Mesenchymal stem cell (in vitro differentiated cells and primary cell): ENCODE results near the gene HNRNPM.

Experiments used
- DNase-seq: peaks from one replicate; pipeline ENCODE4 v3.0.0-alpha.2; 2013
- H2AFZ ChIP-seq: one replicate; pipeline ENCODE4 v1.6.1; 2013; ENCODE audit warnings: low read depth, mild to moderate bottlenecking, control low read depth, inconsistent platforms, low read length, moderate library complexity
- H2AK5ac ChIP-seq: 2 replicates; pipeline ENCODE4 v1.6.1; 2013; ENCODE audit warnings: low read length, moderate library complexity, mild to moderate bottlenecking, inconsistent platforms; ENCODE audit not compliant: severe bottlenecking
- H2BK120ac ChIP-seq: one replicate; pipeline ENCODE4 v1.6.1; 2013; ENCODE audit warnings: low read depth, mild to moderate bottlenecking, inconsistent platforms, low read length, moderate library complexity
- H2BK12ac ChIP-seq, 2 experiments: one replicate each; pipeline ENCODE4 v1.6.1; 2013; ENCODE audit warnings: inconsistent platforms in 2 of 2, low read length in 2 of 2, mild to moderate bottlenecking in 2 of 2, moderate library complexity in 2 of 2, control low read depth in 1 of 2
- H2BK15ac ChIP-seq: one replicate; pipeline ENCODE4 v1.6.1; 2013; ENCODE audit warnings: mild to moderate bottlenecking, low read depth, inconsistent platforms; ENCODE audit not compliant: poor library complexity, severe bottlenecking
- H2BK5ac ChIP-seq: 2 replicates; pipeline ENCODE4 v1.6.1; 2013; ENCODE audit warnings: low read depth, mild to moderate bottlenecking, low read length, control low read depth, inconsistent platforms; ENCODE audit not compliant: poor library complexity, severe bottlenecking
- H3K14ac ChIP-seq, 2 experiments: one replicate each; pipeline ENCODE4 v1.6.1; 2013; ENCODE audit warnings: inconsistent platforms in 2 of 2, low read length in 2 of 2, control low read depth in 1 of 2, mild to moderate bottlenecking in 1 of 2, moderate library complexity in 1 of 2
- H3K18ac ChIP-seq, 2 experiments: one replicate each; pipeline ENCODE4 v1.6.1; 2013; ENCODE audit warnings: inconsistent platforms in 2 of 2, low read length in 2 of 2, control low read depth in 1 of 2, low read depth in 1 of 2, mild to moderate bottlenecking in 1 of 2
- H3K23ac ChIP-seq, 2 experiments: one replicate each; pipeline ENCODE4 v1.6.1; 2013; ENCODE audit warnings: inconsistent platforms in 2 of 2, low read length in 2 of 2, mild to moderate bottlenecking in 2 of 2, moderate library complexity in 2 of 2, control low read depth in 1 of 2
- H3K27ac ChIP-seq: 2 replicates; pipeline ENCODE4 v1.5.1; 2013; ENCODE audit warnings: mild to moderate bottlenecking, moderate library complexity, low read length, control low read depth, inconsistent platforms; ENCODE audit not compliant: poor library complexity, severe bottlenecking
- H3K27me3 ChIP-seq, 2 experiments: 2 replicates each; pipeline versions ENCODE4 v1.6.1 to v1.7.0; 2013; ENCODE audit warnings: low read length in 2 of 2, mild to moderate bottlenecking in 2 of 2, moderate library complexity in 2 of 2, control low read depth in 1 of 2, inconsistent platforms in 1 of 2; ENCODE audit not compliant: control insufficient read depth in 1 of 2, insufficient read depth in 1 of 2
- H3K36me3 ChIP-seq, 2 experiments: 2 replicates each; pipeline versions ENCODE4 v1.6.1 to v1.7.0; 2013; ENCODE audit warnings: low read length in 2 of 2, control low read depth in 1 of 2, inconsistent platforms in 1 of 2, low read depth in 1 of 2, mild to moderate bottlenecking in 1 of 2; ENCODE audit not compliant: insufficient read depth in 2 of 2, control insufficient read depth in 1 of 2
- H3K4ac ChIP-seq, 2 experiments: one replicate each; pipeline ENCODE4 v1.6.1; 2013; ENCODE audit warnings: inconsistent platforms in 2 of 2, low read length in 2 of 2, mild to moderate bottlenecking in 2 of 2, moderate library complexity in 2 of 2, control low read depth in 1 of 2, low read depth in 1 of 2
- H3K4me1 ChIP-seq: 2 replicates; pipeline ENCODE4 v1.6.1; 2013; ENCODE audit warnings: low read depth, low read length, control low read depth; ENCODE audit not compliant: control insufficient read depth, insufficient read depth
- H3K4me2 ChIP-seq: 2 replicates; pipeline ENCODE4 v1.6.1; 2013; ENCODE audit warnings: low read length, mild to moderate bottlenecking, inconsistent platforms; ENCODE audit not compliant: poor library complexity, severe bottlenecking
- H3K4me3 ChIP-seq, 2 experiments: 2 replicates each; pipeline versions ENCODE4 v1.5.1 to v1.7.0; 2013; ENCODE audit warnings: low read length in 2 of 2, mild to moderate bottlenecking in 2 of 2, control low read depth in 1 of 2, low read depth in 1 of 2; ENCODE audit not compliant: insufficient read depth in 1 of 2
- H3K79me1 ChIP-seq: replicated peaks from 2 replicates; pipeline ENCODE4 v1.6.1; 2013; ENCODE audit warnings: mild to moderate bottlenecking, control low read depth, low read length, inconsistent platforms; ENCODE audit not compliant: poor library complexity, severe bottlenecking
- H3K9ac ChIP-seq: 2 replicates; pipeline ENCODE4 v1.7.0; 2013; ENCODE audit warnings: mild to moderate bottlenecking, low read length, moderate library complexity
- H3K9me3 ChIP-seq: 2 replicates; pipeline ENCODE4 v1.7.0; 2013; ENCODE audit warnings: mild to moderate bottlenecking, low read length; ENCODE audit not compliant: control insufficient read depth
- H4K8ac ChIP-seq: one replicate; pipeline ENCODE4 v1.6.1; 2013; ENCODE audit warnings: inconsistent platforms, mild to moderate bottlenecking, low read length, moderate library complexity
- H4K91ac ChIP-seq: one replicate; pipeline ENCODE4 v1.6.1; 2013; ENCODE audit warnings: mild to moderate bottlenecking, low read length, inconsistent platforms
- WGBS: methylation state at CpG from one replicate; pipeline ENCODE4 v1.1.7; 2013; ENCODE audit warnings: mixed read lengths; 5-methylcytosine and 5-hydroxymethylcytosine counted together

HNRNPM gene

GRCh38 chr19:8476524-8476923 lies 31.7 kb downstream of the HNRNPM start:
- H2AK5ac ChIP-seq, result no peak overlapping the region
- H3K4me1 ChIP-seq, result peaks cover 4% of the 10 kb centered on the region
- 96% methylated on average over 8 of the region's 8 CpGs for WGBS
- H2BK120ac ChIP-seq, result no peak overlapping the region
- H3K27ac ChIP-seq, result no peak overlapping the region
- H3K36me3 ChIP-seq, result peaks cover 75 to 79% of the 10 kb centered on the region in 2 experiments
- peaks cover 10% of the 10 kb centered on the region for H3K79me1 ChIP-seq
- no peak overlapping the region for H3K14ac ChIP-seq
- H2BK15ac ChIP-seq, result no peak overlapping the region
- H3K9ac ChIP-seq, result no peak overlapping the region
- no peak overlapping the region for H3K4me3 ChIP-seq
- H2BK5ac ChIP-seq, result no peak overlapping the region
- no peak for DNase-seq
- no peak overlapping the region for H2AFZ ChIP-seq
- H2BK12ac ChIP-seq, result no peak overlapping the region
- H3K18ac ChIP-seq, result no peak overlapping the region
- no peak overlapping the region for H4K91ac ChIP-seq
- no peak overlapping the region for H3K4me2 ChIP-seq
- no peak overlapping the region for H3K4ac ChIP-seq
- H3K9me3 ChIP-seq, result no peaks in the 10 kb centered on the region
- H3K23ac ChIP-seq, result no peak overlapping the region
- H4K8ac ChIP-seq, result no peak overlapping the region
- no peaks in the 10 kb centered on the region for H3K27me3 ChIP-seq

GRCh38 chr19:8477889-8478288 lies 33.1 kb downstream of the HNRNPM start:
- Histone ChIP-seq H3K4me3 (no peak overlapping the region), H3K4ac (no peak overlapping the region), H2BK12ac (no peak overlapping the region), H3K9ac (no peak overlapping the region), H2AFZ (no peak overlapping the region), H3K4me1 (peaks cover 4% of the 10 kb centered on the region), H3K27me3 (no peaks in the 10 kb centered on the region), H4K91ac (no peak overlapping the region), H3K27ac (no peak overlapping the region), H3K23ac (no peak overlapping the region), H2AK5ac (no peak overlapping the region), H2BK120ac (no peak overlapping the region), H3K18ac (no peak overlapping the region), H2BK15ac (no peak overlapping the region), H3K4me2 (no peak overlapping the region), H3K36me3 (peaks cover 75 to 77% of the 10 kb centered on the region in 2 experiments), H4K8ac (no peak overlapping the region), H3K79me1 (peaks cover 5% of the 10 kb centered on the region), H2BK5ac (no peak overlapping the region), H3K14ac (no peak overlapping the region), H3K9me3 (no peaks in the 10 kb centered on the region)
- WGBS, result 91% methylated on average over 4 of the region's 4 CpGs
- DNase-seq, result no peak

GRCh38 chr19:8478598-8478997 lies 33.8 kb downstream of the HNRNPM start:
- Histone ChIP-seq H2BK12ac (no peak overlapping the region), H3K9me3 (no peaks in the 10 kb centered on the region), H4K8ac (no peak overlapping the region), H2BK120ac (no peak overlapping the region), H3K14ac (no peak overlapping the region), H3K23ac (no peak overlapping the region), H3K36me3 (peaks cover 76 to 78% of the 10 kb centered on the region in 2 experiments), H3K27ac (no peak overlapping the region), H3K4me1 (peaks cover 4% of the 10 kb centered on the region), H3K27me3 (no peaks in the 10 kb centered on the region), H2BK5ac (no peak overlapping the region), H3K79me1 (peaks cover 5% of the 10 kb centered on the region), H3K4me3 (no peak overlapping the region), H2AFZ (no peak overlapping the region), H2AK5ac (no peak overlapping the region), H2BK15ac (no peak overlapping the region), H3K9ac (no peak overlapping the region), H3K18ac (no peak overlapping the region), H3K4ac (no peak overlapping the region), H3K4me2 (no peak overlapping the region), H4K91ac (no peak overlapping the region)
- no peak for DNase-seq
- WGBS, result 97% methylated on average over 2 of the region's 3 CpGs

GRCh38 chr19:8481201-8481600 lies 36.4 kb downstream of the HNRNPM start:
- Histone ChIP-seq H2AK5ac (no peak overlapping the region), H3K18ac (no peak overlapping the region), H4K91ac (no peak overlapping the region), H2BK120ac (no peak overlapping the region), H3K4ac (no peak overlapping the region), H3K4me3 (no peak overlapping the region), H2BK12ac (no peak overlapping the region), H3K36me3 (peaks cover 77 to 84% of the 10 kb centered on the region in 2 experiments), H3K4me2 (no peak overlapping the region), H3K9ac (no peak overlapping the region), H4K8ac (no peak overlapping the region), H3K9me3 (no peaks in the 10 kb centered on the region), H3K23ac (no peak overlapping the region), H3K27ac (no peak overlapping the region), H2AFZ (no peak overlapping the region), H2BK5ac (no peak overlapping the region), H3K4me1 (peaks cover 3% of the 10 kb centered on the region), H3K79me1 (peaks cover 20% of the 10 kb centered on the region), H3K27me3 (no peaks in the 10 kb centered on the region), H3K14ac (no peak overlapping the region), H2BK15ac (no peak overlapping the region)
- 96% methylated on average over 11 of the region's 11 CpGs for WGBS
- no peak for DNase-seq
